Measurements from ENCODE around the gene DUSP12. TPM values are rescaled to one million over a fixed set of nuclear protein-coding genes. Genes with fewer than 3 reads are reported as not detected.

DUSP12 gene
- total and polyA plus RNA-seq, 9 of the 15 experiments (the other 6 are each of a cell fraction or from before 2014, with no cell fraction given): 10.4 to 81.4 (median 43.6) TPM

DNA sequence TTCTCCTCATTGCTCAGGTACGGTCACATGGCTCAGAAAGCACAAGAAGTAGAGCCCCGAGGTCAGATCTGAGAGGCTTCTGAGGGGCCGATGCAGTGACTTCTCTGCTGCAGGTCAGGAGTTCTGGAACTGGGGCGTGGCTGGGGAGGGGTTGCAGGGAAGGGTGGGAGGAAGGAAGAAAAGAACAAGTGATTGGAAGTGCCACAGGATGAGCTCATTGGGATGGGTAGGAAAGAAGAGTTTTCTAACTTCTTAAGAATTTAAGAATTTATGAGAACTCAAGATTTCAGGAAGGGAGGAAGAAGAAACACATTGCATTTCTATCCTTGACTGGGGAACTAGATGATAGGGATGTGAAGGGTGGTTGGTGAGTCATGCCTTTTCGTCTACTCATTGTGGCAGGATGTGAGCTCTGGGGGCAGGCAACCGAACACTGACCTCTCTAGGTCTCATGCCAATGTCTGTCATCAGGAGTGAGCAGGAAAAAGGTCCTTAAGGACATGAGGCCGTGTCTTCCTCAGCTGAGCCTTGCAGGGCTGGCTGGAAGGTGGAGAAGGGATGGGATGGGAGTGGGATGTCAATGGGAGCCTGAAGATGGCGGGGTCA, 27.7 kb upstream of the DUSP12 start (continued):
- TF ChIP-seq, protein P1, sequence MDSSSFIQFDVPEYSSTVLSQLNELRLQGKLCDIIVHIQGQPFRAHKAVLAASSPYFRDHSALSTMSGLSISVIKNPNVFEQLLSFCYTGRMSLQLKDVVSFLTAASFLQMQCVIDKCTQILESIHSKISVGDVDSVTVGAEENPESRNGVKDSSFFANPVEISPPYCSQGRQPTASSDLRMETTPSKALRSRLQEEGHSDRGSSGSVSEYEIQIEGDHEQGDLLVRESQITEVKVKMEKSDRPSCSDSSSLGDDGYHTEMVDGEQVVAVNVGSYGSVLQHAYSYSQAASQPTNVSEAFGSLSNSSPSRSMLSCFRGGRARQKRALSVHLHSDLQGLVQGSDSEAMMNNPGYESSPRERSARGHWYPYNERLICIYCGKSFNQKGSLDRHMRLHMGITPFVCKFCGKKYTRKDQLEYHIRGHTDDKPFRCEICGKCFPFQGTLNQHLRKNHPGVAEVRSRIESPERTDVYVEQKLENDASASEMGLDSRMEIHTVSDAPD (CRISPR knock-in tag; IDR thresholded peaks at IDR 0.05): no peak
- no peak for TF ChIP-seq ZNF717 (CRISPR knock-in tag; IDR thresholded peaks at IDR 0.05)
- TF ChIP-seq ARNT (IDR thresholded peaks at IDR 0.05): peak; percentile 66 to 76; a peak in 2 of 4 replicates
- no peak for TF ChIP-seq NUFIP1 (IDR thresholded peaks at IDR 0.05; ENCODE audit: partially characterized antibody)
- TF ChIP-seq ZFP1 (CRISPR knock-in tag; IDR thresholded peaks at IDR 0.05): no peak
- peak; percentile 72; the same call in 1 of the 2 replicates for TF ChIP-seq MTA1 (IDR thresholded peaks at IDR 0.05; ENCODE audit: borderline replicate concordance)
- no peak for TF ChIP-seq TGIF2 (CRISPR knock-in tag; IDR thresholded peaks at IDR 0.05)
- TF ChIP-seq, protein P2, sequence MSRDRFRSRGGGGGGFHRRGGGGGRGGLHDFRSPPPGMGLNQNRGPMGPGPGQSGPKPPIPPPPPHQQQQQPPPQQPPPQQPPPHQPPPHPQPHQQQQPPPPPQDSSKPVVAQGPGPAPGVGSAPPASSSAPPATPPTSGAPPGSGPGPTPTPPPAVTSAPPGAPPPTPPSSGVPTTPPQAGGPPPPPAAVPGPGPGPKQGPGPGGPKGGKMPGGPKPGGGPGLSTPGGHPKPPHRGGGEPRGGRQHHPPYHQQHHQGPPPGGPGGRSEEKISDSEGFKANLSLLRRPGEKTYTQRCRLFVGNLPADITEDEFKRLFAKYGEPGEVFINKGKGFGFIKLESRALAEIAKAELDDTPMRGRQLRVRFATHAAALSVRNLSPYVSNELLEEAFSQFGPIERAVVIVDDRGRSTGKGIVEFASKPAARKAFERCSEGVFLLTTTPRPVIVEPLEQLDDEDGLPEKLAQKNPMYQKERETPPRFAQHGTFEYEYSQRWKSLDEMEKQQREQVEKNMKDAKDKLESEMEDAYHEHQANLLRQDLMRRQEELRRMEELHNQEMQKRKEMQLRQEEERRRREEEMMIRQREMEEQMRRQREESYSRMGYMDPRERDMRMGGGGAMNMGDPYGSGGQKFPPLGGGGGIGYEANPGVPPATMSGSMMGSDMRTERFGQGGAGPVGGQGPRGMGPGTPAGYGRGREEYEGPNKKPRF (IDR thresholded peaks at IDR 0.05; ENCODE audit: low read depth, low read length): no peak
- TF ChIP-seq NFE2 (IDR thresholded peaks at IDR 0.05; ENCODE audit: low read depth): peak; percentile 95
- peak; percentile 75; the same call in 1 of the 2 replicates for TF ChIP-seq ZEB2 (IDR thresholded peaks at IDR 0.05)
- TF ChIP-seq, protein P3, sequence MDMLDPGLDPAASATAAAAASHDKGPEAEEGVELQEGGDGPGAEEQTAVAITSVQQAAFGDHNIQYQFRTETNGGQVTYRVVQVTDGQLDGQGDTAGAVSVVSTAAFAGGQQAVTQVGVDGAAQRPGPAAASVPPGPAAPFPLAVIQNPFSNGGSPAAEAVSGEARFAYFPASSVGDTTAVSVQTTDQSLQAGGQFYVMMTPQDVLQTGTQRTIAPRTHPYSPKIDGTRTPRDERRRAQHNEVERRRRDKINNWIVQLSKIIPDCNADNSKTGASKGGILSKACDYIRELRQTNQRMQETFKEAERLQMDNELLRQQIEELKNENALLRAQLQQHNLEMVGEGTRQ (CRISPR knock-in tag; IDR thresholded peaks at IDR 0.05): no peak
- no peak for TF ChIP-seq EZH2 (IDR thresholded peaks at IDR 0.05; ENCODE audit: borderline replicate concordance, low read depth, low read length)
- peak; percentile 96 for TF ChIP-seq SMARCA4 (IDR thresholded peaks at IDR 0.05)
- TF ChIP-seq ZKSCAN3 (CRISPR knock-in tag; IDR thresholded peaks at IDR 0.05): no peak
- TF ChIP-seq CBX2 (IDR thresholded peaks at IDR 0.05; ENCODE audit: insufficient read depth, low read length, poor library complexity, severe bottlenecking): no peak
- peak; percentile 77 for TF ChIP-seq MTA3 (IDR thresholded peaks at IDR 0.05; ENCODE audit: borderline replicate concordance)
- TF ChIP-seq LCOR (CRISPR knock-in tag; IDR thresholded peaks at IDR 0.05): no peak
- no peak for TF ChIP-seq ZSCAN32 (CRISPR knock-in tag; IDR thresholded peaks at IDR 0.05)
- TF ChIP-seq, protein P4, sequence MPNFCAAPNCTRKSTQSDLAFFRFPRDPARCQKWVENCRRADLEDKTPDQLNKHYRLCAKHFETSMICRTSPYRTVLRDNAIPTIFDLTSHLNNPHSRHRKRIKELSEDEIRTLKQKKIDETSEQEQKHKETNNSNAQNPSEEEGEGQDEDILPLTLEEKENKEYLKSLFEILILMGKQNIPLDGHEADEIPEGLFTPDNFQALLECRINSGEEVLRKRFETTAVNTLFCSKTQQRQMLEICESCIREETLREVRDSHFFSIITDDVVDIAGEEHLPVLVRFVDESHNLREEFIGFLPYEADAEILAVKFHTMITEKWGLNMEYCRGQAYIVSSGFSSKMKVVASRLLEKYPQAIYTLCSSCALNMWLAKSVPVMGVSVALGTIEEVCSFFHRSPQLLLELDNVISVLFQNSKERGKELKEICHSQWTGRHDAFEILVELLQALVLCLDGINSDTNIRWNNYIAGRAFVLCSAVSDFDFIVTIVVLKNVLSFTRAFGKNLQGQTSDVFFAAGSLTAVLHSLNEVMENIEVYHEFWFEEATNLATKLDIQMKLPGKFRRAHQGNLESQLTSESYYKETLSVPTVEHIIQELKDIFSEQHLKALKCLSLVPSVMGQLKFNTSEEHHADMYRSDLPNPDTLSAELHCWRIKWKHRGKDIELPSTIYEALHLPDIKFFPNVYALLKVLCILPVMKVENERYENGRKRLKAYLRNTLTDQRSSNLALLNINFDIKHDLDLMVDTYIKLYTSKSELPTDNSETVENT (CRISPR knock-in tag; IDR thresholded peaks at IDR 0.05): no peak
- TF ChIP-seq, protein P5, sequence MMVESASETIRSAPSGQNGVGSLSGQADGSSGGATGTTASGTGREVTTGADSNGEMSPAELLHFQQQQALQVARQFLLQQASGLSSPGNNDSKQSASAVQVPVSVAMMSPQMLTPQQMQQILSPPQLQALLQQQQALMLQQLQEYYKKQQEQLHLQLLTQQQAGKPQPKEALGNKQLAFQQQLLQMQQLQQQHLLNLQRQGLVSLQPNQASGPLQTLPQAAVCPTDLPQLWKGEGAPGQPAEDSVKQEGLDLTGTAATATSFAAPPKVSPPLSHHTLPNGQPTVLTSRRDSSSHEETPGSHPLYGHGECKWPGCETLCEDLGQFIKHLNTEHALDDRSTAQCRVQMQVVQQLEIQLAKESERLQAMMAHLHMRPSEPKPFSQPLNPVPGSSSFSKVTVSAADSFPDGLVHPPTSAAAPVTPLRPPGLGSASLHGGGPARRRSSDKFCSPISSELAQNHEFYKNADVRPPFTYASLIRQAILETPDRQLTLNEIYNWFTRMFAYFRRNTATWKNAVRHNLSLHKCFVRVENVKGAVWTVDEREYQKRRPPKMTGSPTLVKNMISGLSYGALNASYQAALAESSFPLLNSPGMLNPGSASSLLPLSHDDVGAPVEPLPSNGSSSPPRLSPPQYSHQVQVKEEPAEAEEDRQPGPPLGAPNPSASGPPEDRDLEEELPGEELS (CRISPR knock-in tag; IDR thresholded peaks at IDR 0.05; ENCODE audit: borderline replicate concordance): no peak
- TF ChIP-seq, protein P6, sequence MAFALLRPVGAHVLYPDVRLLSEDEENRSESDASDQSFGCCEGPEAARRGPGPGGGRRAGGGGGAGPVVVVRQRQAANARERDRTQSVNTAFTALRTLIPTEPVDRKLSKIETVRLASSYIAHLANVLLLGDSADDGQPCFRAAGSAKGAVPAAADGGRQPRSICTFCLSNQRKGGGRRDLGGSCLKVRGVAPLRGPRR (CRISPR knock-in tag; IDR thresholded peaks at IDR 0.05): no peak
